ENCODE results near the gene P3H2. TPM values are rescaled to one million over a fixed set of nuclear protein-coding genes. Genes with fewer than 3 reads are reported as not detected.
"Not testable (repeated sequence)": the region's sequence is repeated elsewhere in the genome, so short reads cannot be mapped to it uniquely, and the experiment has no call there.

P3H2 gene
- total RNA-seq, 2 donors from 2014 or later, result 285 to 322 TPM

GRCh38 chr3:190167936-190168680, 47.4 kb upstream of the P3H2 start:
- Mint-ChIP-seq H3K27ac (peak overlapping the region; percentile 76), H3K4me3 (no peak overlapping the region), H3K27me3 (ENCODE audit: insufficient read depth) (no peaks in the 10 kb centered on the region), H3K36me3 (ENCODE audit: low read depth) (peaks cover 13% of the 10 kb centered on the region), H3K9me3 (peaks cover 25% of the 10 kb centered on the region), H3K4me1 (peaks cover 48% of the 10 kb centered on the region)
- no peak for DNase-seq
- Histone ChIP-seq H3K9me3 (ENCODE audit: control insufficient read depth, low read length) (peaks cover 23% of the 10 kb centered on the region), H3K27me3 (ENCODE audit: control insufficient read depth, insufficient read depth, low read length, poor library complexity, severe bottlenecking) (no peaks in the 10 kb centered on the region), H3K27ac (ENCODE audit: low read depth, low read length) (no peak overlapping the region), H3K9ac (ENCODE audit: extremely low read depth, low read length, poor library complexity, severe bottlenecking) (peak overlapping the region; percentile 39), H3K4me3 (ENCODE audit: low read length) (peak overlapping the region; percentile 9), H3K4me1 (ENCODE audit: control insufficient read depth, insufficient read depth, low read length) (peaks cover 30% of the 10 kb centered on the region), H3K36me3 (ENCODE audit: control insufficient read depth, insufficient read depth, low read length) (peaks cover 53% of the 10 kb centered on the region)
- TF ChIP-seq CTCF (conservative IDR thresholded peaks at IDR 0.05), result no peak
- 41 to 58% methylated on average over 4 to 6 of the region's 6 CpGs for WGBS, 2 experiments (ENCODE audit: insufficient coverage in 1 of 2, insufficient read length in 1 of 2)

GRCh38 chr3:190166948-190167347, 46.3 kb upstream of the P3H2 start:
- H3K27ac Mint-ChIP-seq, result peak overlapping the region; percentile 49
- Histone ChIP-seq H3K36me3 (ENCODE audit: control insufficient read depth, insufficient read depth, low read length) (peaks cover 47% of the 10 kb centered on the region), H3K27ac (ENCODE audit: low read depth, low read length) (no peak overlapping the region), H3K4me3 (ENCODE audit: low read length) (peak overlapping the region; percentile 9), H3K27me3 (ENCODE audit: control insufficient read depth, insufficient read depth, low read length, poor library complexity, severe bottlenecking) (no peaks in the 10 kb centered on the region), H3K9me3 (ENCODE audit: control insufficient read depth, low read length) (peaks cover 29% of the 10 kb centered on the region), H3K9ac (ENCODE audit: extremely low read depth, low read length, poor library complexity, severe bottlenecking) (no peak overlapping the region), H3K4me1 (ENCODE audit: control insufficient read depth, insufficient read depth, low read length) (peaks cover 30% of the 10 kb centered on the region)
- H3K9me3 Mint-ChIP-seq, result peaks cover 36% of the 10 kb centered on the region
- no peak for TF ChIP-seq CTCF (conservative IDR thresholded peaks at IDR 0.05)
- 95 to 100% methylated on average over 2 to 4 of the region's 4 CpGs for WGBS, 2 experiments (ENCODE audit: insufficient coverage in 1 of 2, insufficient read length in 1 of 2)
- H3K27me3 Mint-ChIP-seq (ENCODE audit: insufficient read depth), result no peaks in the 10 kb centered on the region
- no peak for DNase-seq
- peaks cover 19% of the 10 kb centered on the region for H3K36me3 Mint-ChIP-seq (ENCODE audit: low read depth)
- no peak overlapping the region for H3K4me3 Mint-ChIP-seq
- H3K4me1 Mint-ChIP-seq, result peaks cover 48% of the 10 kb centered on the region

GRCh38 chr3:190165253-190165652, 44.6 kb upstream of the P3H2 start:
- Histone ChIP-seq H3K4me3 (ENCODE audit: low read length) (peak overlapping the region; percentile 58), H3K36me3 (ENCODE audit: control insufficient read depth, insufficient read depth, low read length) (peaks cover 45% of the 10 kb centered on the region), H3K27ac (ENCODE audit: low read depth, low read length) (no peak overlapping the region), H3K4me1 (ENCODE audit: control insufficient read depth, insufficient read depth, low read length) (peaks cover 30% of the 10 kb centered on the region), H3K27me3 (ENCODE audit: control insufficient read depth, insufficient read depth, low read length, poor library complexity, severe bottlenecking) (no peaks in the 10 kb centered on the region), H3K9me3 (ENCODE audit: control insufficient read depth, low read length) (peaks cover 35% of the 10 kb centered on the region), H3K9ac (ENCODE audit: extremely low read depth, low read length, poor library complexity, severe bottlenecking) (no peak overlapping the region)
- Mint-ChIP-seq H3K4me1 (peaks cover 48% of the 10 kb centered on the region), H3K4me3 (no peak overlapping the region), H3K27me3 (ENCODE audit: insufficient read depth) (no peaks in the 10 kb centered on the region), H3K27ac (no peak overlapping the region), H3K9me3 (peaks cover 43% of the 10 kb centered on the region), H3K36me3 (ENCODE audit: low read depth) (peaks cover 29% of the 10 kb centered on the region)
- DNase-seq, result no peak
- TF ChIP-seq CTCF (conservative IDR thresholded peaks at IDR 0.05), result no peak

GRCh38 chr3:190162013-190162412, 41.3 kb upstream of the P3H2 start:
- not testable (repeated sequence) for H3K4me3 Mint-ChIP-seq; H3K27ac Mint-ChIP-seq; H3K9ac ChIP-seq (ENCODE audit: extremely low read depth, low read length, poor library complexity, severe bottlenecking); DNase-seq; H3K27me3 Mint-ChIP-seq (ENCODE audit: insufficient read depth); H3K27ac ChIP-seq (ENCODE audit: low read depth, low read length); H3K27me3 ChIP-seq (ENCODE audit: control insufficient read depth, insufficient read depth, low read length, poor library complexity, severe bottlenecking)
- Mint-ChIP-seq H3K36me3 (ENCODE audit: low read depth) (peaks cover 48% of the 10 kb centered on the region), H3K4me1 (peaks cover 20% of the 10 kb centered on the region), H3K9me3 (peaks cover 47% of the 10 kb centered on the region)
- peaks cover 62% of the 10 kb centered on the region for H3K36me3 ChIP-seq (ENCODE audit: control insufficient read depth, insufficient read depth, low read length)
- H3K4me3 ChIP-seq (ENCODE audit: low read length), result peak overlapping the region; percentile 51
- H3K4me1 ChIP-seq (ENCODE audit: control insufficient read depth, insufficient read depth, low read length), result peaks cover 11% of the 10 kb centered on the region
- 55 to 57% methylated on average over 5 to 7 of the region's 9 CpGs for WGBS, 2 experiments (ENCODE audit: insufficient coverage in 1 of 2, insufficient read length in 1 of 2)
- peaks cover 58% of the 10 kb centered on the region for H3K9me3 ChIP-seq (ENCODE audit: control insufficient read depth, low read length)

All from endodermal cell (in vitro differentiated cells).